Heart right ventricle (tissue), 16 donors: Measurements from ENCODE around the gene FAM221B. TPM values are rescaled to one million over a fixed set of nuclear protein-coding genes. Genes with fewer than 3 reads are reported as not detected.

Experiments
- ATAC-seq, 8 donors: fragments of 200-7000 bp; cut with Tn5 transposase; one replicate each; pipeline ENCODE4 v1.9.1; 2020; ENCODE audit warnings: mild to moderate bottlenecking in 8 of 8, moderate library complexity in 8 of 8, moderate number of reproducible peaks in 1 of 8
- DNase-seq, 2 donors: peaks; one replicate each; pipeline ENCODE4 v3.0.0-alpha.2; 2020
- H3K27ac ChIP-seq, 10 donors: fragments of 200-600 bp; sonication (generic) in 2 of 10; one replicate each; pipeline versions ENCODE4 v1.5.0 to v1.8.0; 2020 to 2022; ENCODE audit warnings: mild to moderate bottlenecking in 3 of 10
- H3K27me3 ChIP-seq, 7 donors: fragments of 200-600 bp; one replicate each; pipeline ENCODE4 v1.8.0; 2021 to 2022; ENCODE audit warnings: mild to moderate bottlenecking in 2 of 7
- H3K36me3 ChIP-seq, 9 donors: fragments of 200-600 bp; sonication (generic) in 1 of 9; one replicate each; pipeline versions ENCODE4 v1.5.0 to v1.8.0; 2020 to 2022; ENCODE audit warnings: mild to moderate bottlenecking in 2 of 9
- H3K4me1 ChIP-seq, 9 donors: fragments of 200-600 bp; sonication (generic) in 1 of 9; one replicate each; pipeline versions ENCODE4 v1.5.0 to v1.8.0; 2020 to 2022; ENCODE audit warnings: mild to moderate bottlenecking in 4 of 9
- H3K4me3 ChIP-seq, 10 donors: fragments of 200-600 bp; sonication (generic) in 2 of 10; one replicate each; pipeline versions ENCODE4 v1.5.0 to v1.8.0; 2020 to 2022; ENCODE audit warnings: mild to moderate bottlenecking in 7 of 10, moderate library complexity in 2 of 10
- H3K9me3 ChIP-seq, 11 donors: fragments of 200-600 bp in 10 of 11; sonication (generic) in 2 of 11; one replicate each; pipeline versions ENCODE4 v1.5.0 to v1.8.0; 2013 to 2022; ENCODE audit warnings: mild to moderate bottlenecking in 2 of 11, control low read depth in 1 of 11, moderate library complexity in 1 of 11
- CTCF ChIP-seq, 9 donors: fragments of 200-600 bp; sonication (generic) in 2 of 9; IDR thresholded peaks; one replicate each; pipeline versions ENCODE4 v1.5.0 to v1.8.0; 2021 to 2022; ENCODE audit warnings: antibody characterized with exemption in 9 of 9, mild to moderate bottlenecking in 5 of 9, moderate library complexity in 1 of 9
- WGBS, 2 donors: extraction: QIAGEN DNeasy Blood & Tissue Kit; methylation state at CpG; one replicate each; pipeline ENCODE4 v1.1.7; 2013; ENCODE audit warnings: inconsistent platforms in 1 of 2; 5-methylcytosine and 5-hydroxymethylcytosine counted together
- intact Hi-C, 10 donors: fragments of 100-400 bp; cut with DNase I; formaldehyde crosslinking; loops; one replicate each; pipeline versions ENCODE4 v1.11.1 to v1.14.2; 2022
- polyA plus RNA-seq, 2 donors: library from polyadenylated mRNA; stranded (reverse); fragments of 200-250 nt; gene quantifications; one replicate each; pipeline ENCODE4 v1.2.3, GENCODE V29; 2013
- total RNA-seq, 10 donors: library from RNA; stranded (reverse); fragmentation: NEBNext Ultra II Directional in 3 of 10; extraction: Animal tissue kit (Norgen Biotek cat#: 25700) in 3 of 10; gene quantifications; one replicate each; pipeline versions ENCODE4 v1.2.1 to v1.2.4, GENCODE V29; 2021 to 2023
- donor health status: Arrhythmogenic right ventricular cardiomyopathy.
- donor health status: ischemic (EF 13 %, LVEDD 7.1; RV severe dilation, severe dysfunction).
- donor health status: healthy with polysubstance abuse.
- donor health status: DM: no; HTN: yes; CAD: no.
- donor health status: DM: no; HTN: no; CAD: no.
- donor health status: ischemic (EF 25% LVEDD 6.9; RV normal size, moderate dysfunction).
- donor health status: ischemic (EF 25% LVEDD 5.7; RV mildly dilated, moderate dysfunction).
- donor health status: healthy.
- donor health status: DM: yes; HTN: yes; CAD: no.
- donor health status: Ischemic cardiomyopathy.
- donor health status: ischemic (EF 35%, LVEDD 5.7; RV mildly dilated, moderate dysfunction).
- donor health status: nonischemic (EF 11% LVEDD 7.7; RV severe dilation, severe dysfunction).
- donor health status: DM: yes; HTN: yes; CAD: no.
- donor health status: PGD.
- donor health status: ischemic (EF 29% LVEDD 5.4; RV normal size, mild dysfunction).
- donor health status: nonischemic (EF 23%, LVEDD 6.1; RV moderate dilation, normal function).

Gene FAM221B
- total and polyA plus RNA-seq, 12 donors: not detected

- Histone ChIP-seq H3K4me1 (peaks cover 0 to 43% (median 35%) of the 10 kb centered on the region in 9 donors), H3K27me3 (no peaks in the 10 kb centered on the region), H3K4me3 (peak overlapping the region; percentile 81 to 99 (median 94)), H3K36me3 (peaks cover 0 to 11% (median 1%) of the 10 kb centered on the region in 9 donors), H3K9me3 (no peaks in the 10 kb centered on the region), H3K27ac (peak overlapping the region; percentile 97 to 100 (median 99))
- intact Hi-C loops: loop anchor here in 5 of 10 donors (1.0 to 10.0 kb wide), 5 partner anchors 23 to 159 kb away; partner anchors contain the start of genes CCDC107 (in 3 of the 5), RMRP (in 3 of the 5), SIT1 (in 2 of the 5) and CREB3 (in 1 of the 5)
- WGBS, 2 donors: 8 to 9% methylated on average over 29 of the region's 29 CpGs
- peak in 7 of 9 donors; percentile 23 to 50 (median 39) for TF ChIP-seq CTCF (IDR thresholded peaks at IDR 0.05)
- ATAC-seq (peak; percentile 12 to 69 (median 42)), DNase-seq (peak; percentile 70 to 76)
These were observed 14.3 kb downstream of the FAM221B start for GRCh38 chr9:35814106-35814840.

- Histone ChIP-seq H3K4me3 (peak overlapping the region in 6 of 10 donors; percentile 81 to 99 (median 97)), H3K4me1 (peaks cover 0 to 43% (median 35%) of the 10 kb centered on the region in 9 donors), H3K27ac (peak overlapping the region in 9 of 10 donors; percentile 97 to 100 (median 99)), H3K27me3 (no peaks in the 10 kb centered on the region), H3K9me3 (no peaks in the 10 kb centered on the region), H3K36me3 (peaks cover 0 to 18% (median 8%) of the 10 kb centered on the region in 9 donors)
- 70 to 73% methylated on average over 10 of the region's 10 CpGs for WGBS, 2 donors
- ATAC-seq (no peak), DNase-seq (no peak)
- intact Hi-C loops: loop anchor here in 5 of 10 donors (1.0 to 10.0 kb wide), 6 partner anchors 22 to 159 kb away; partner anchors contain the start of genes CCDC107 (in 3 of the 5), RMRP (in 3 of the 5), NPR2 (in 2 of the 5) and SIT1 (in 2 of the 5)
- TF ChIP-seq CTCF (IDR thresholded peaks at IDR 0.05): peak in 5 of 9 donors; percentile 13 to 41 (median 19)
These were observed 15.0 kb downstream of the FAM221B start for GRCh38 chr9:35813434-35814105.

- Histone ChIP-seq H3K27ac (peak within 1 kb of the TSS; percentile 25 to 100 (median 84)), H3K36me3 (peaks cover 0 to 33% (median 12%) of the 10 kb centered on the region in 9 donors), H3K9me3 (no peaks in the 10 kb centered on the region), H3K27me3 (no peaks in the 10 kb centered on the region), H3K4me1 (peaks cover 0 to 43% (median 35%) of the 10 kb centered on the region in 9 donors), H3K4me3 (peak within 1 kb of the TSS; percentile 29 to 82 (median 58))
- intact Hi-C loops: loop anchor here in 4 of 10 donors (2.0 to 10.0 kb wide), 5 partner anchors 21 to 157 kb away; partner anchors contain the start of genes CCDC107 (in 3 of the 4), RMRP (in 3 of the 4), SIT1 (in 2 of the 4) and CREB3 (in 1 of the 4)
- WGBS, 2 donors: 2% methylated on average over 28 of the region's 28 CpGs
- no peak for TF ChIP-seq CTCF (IDR thresholded peaks at IDR 0.05)
- peak; percentile 91 to 96 for DNase-seq
- ATAC-seq: peak; percentile 67 to 83 (median 80)
These were observed 16.4 kb downstream of the FAM221B start, which contains the start of gene SPAG8 for GRCh38 chr9:35812025-35812602. SPAG8 (minus strand) TSS chr9:35812262; CDS start chr9:35812147, 115 bp downstream.
